ENCODE results near the gene RWDD4. TPM values are rescaled to one million over a fixed set of nuclear protein-coding genes. Genes with fewer than 3 reads are reported as not detected.

Gene RWDD4
- total RNA-seq, 2 donors from 2014 or later, result 24.4 to 27.6 TPM

- WGBS, result 63% methylated on average over 2 of the region's 2 CpGs
- H3K36me3 ChIP-seq, result no peaks in the 10 kb centered on the region
- no peaks in the 10 kb centered on the region for H3K4me1 ChIP-seq (replicated peaks)
- no peak for DNase-seq (ENCODE audit: low spot score)
- intact Hi-C loops (cut with DNase I), result no loop called here
- TF ChIP-seq CTCF (IDR thresholded peaks at IDR 0.05) (no peak), POLR2A (IDR thresholded peaks at IDR 0.05) (no peak)
- H3K27ac ChIP-seq, result no peak overlapping the region
- no peak overlapping the region for H3K4me3 ChIP-seq
- H3K9me3 ChIP-seq, result no peaks in the 10 kb centered on the region
- no peaks in the 10 kb centered on the region for H3K27me3 ChIP-seq (replicated peaks; ENCODE audit: insufficient read depth)
Measured at GRCh38 chr4:183620421-183620820, 38.6 kb downstream of the RWDD4 start.

DNA sequence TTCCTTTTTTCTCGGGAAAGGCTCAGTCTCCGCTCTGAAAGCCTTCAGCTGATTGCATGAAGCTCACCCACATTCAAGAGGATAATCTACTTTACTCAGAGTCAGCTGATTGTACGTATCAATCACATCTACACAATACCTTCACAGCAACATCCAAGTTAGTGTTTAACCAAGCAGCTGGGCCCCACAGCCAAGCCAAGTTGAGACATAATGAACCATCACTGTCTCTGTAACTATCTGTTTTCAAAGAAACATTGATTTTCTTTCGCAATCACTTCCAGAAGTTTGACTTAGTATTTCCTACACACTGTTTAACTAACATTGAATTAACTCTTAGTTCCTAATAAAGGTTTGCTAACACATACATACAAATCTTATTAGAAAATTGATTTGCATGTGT is 40.3 kb downstream of the RWDD4 start:
- no peak for DNase-seq (ENCODE audit: low spot score)
- TF ChIP-seq POLR2AphosphoS5 (IDR thresholded peaks at IDR 0.05), result no peak
- H3K4me3 ChIP-seq, result no peak overlapping the region
- H3K27me3 ChIP-seq (replicated peaks; ENCODE audit: insufficient read depth), result no peaks in the 10 kb centered on the region
- no peaks in the 10 kb centered on the region for H3K9me3 ChIP-seq
- H3K36me3 ChIP-seq, result no peaks in the 10 kb centered on the region
- no peak overlapping the region for H3K27ac ChIP-seq
- WGBS, result 79% methylated on average over 4 of the region's 4 CpGs
- intact Hi-C loops (cut with DNase I), result no loop called here
- H3K4me1 ChIP-seq (replicated peaks), result no peaks in the 10 kb centered on the region

DNA sequence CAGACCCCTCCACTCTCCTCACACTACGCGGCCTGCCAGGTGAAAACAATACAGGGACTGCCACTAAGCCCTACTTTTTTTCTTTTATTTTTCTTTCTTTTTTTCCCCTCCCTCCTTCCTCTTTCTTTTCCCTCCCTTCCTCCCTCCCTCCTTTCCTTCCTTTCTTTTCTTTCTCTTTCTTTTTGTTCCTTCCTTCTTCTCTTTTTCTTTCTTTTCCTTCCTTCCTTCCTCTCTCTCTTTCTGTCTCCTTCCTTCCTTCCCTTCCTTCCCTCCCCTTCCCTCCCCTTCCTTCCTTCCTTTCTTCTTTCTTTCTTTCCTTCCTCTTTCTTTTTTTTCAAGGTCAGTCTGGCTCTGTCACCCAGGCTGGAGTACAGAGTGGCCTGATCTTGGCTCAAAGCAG is 41.9 kb downstream of the RWDD4 start:
- intact Hi-C loops (cut with DNase I), result no loop called here
- no peak for TF ChIP-seq CTCF (IDR thresholded peaks at IDR 0.05)
- no peak for TF ChIP-seq POLR2A (IDR thresholded peaks at IDR 0.05)
- no peak for TF ChIP-seq POLR2AphosphoS5 (IDR thresholded peaks at IDR 0.05)
- no peak for DNase-seq (ENCODE audit: low spot score)
- 93% methylated on average over 2 of the region's 2 CpGs for whole genome bisulfite sequencing
- no peaks in the 10 kb centered on the region for H3K27me3 ChIP-seq (replicated peaks; ENCODE audit: insufficient read depth)
- H3K27ac ChIP-seq, result no peak overlapping the region
- no peak overlapping the region for H3K4me3 ChIP-seq
- H3K9me3 ChIP-seq, result no peaks in the 10 kb centered on the region
- H3K4me1 ChIP-seq (replicated peaks), result no peaks in the 10 kb centered on the region
- H3K36me3 ChIP-seq, result no peaks in the 10 kb centered on the region

- DNase-seq (ENCODE audit: low spot score), result no peak
- no peak overlapping the region for H3K4me3 ChIP-seq
- H3K36me3 ChIP-seq, result no peaks in the 10 kb centered on the region
- WGBS, result 92% methylated on average over 20 of the region's 20 CpGs
- intact Hi-C loops (cut with DNase I), result no loop called here
- no peaks in the 10 kb centered on the region for H3K27me3 ChIP-seq (replicated peaks; ENCODE audit: insufficient read depth)
- H3K9me3 ChIP-seq, result no peaks in the 10 kb centered on the region
- no peak overlapping the region for H3K27ac ChIP-seq
- no peaks in the 10 kb centered on the region for H3K4me1 ChIP-seq (replicated peaks)
- TF ChIP-seq POLR2A (IDR thresholded peaks at IDR 0.05) (no peak), CTCF (IDR thresholded peaks at IDR 0.05) (no peak)
Measured at GRCh38 chr4:183612329-183613250, 46.4 kb downstream of the RWDD4 start.

DNA sequence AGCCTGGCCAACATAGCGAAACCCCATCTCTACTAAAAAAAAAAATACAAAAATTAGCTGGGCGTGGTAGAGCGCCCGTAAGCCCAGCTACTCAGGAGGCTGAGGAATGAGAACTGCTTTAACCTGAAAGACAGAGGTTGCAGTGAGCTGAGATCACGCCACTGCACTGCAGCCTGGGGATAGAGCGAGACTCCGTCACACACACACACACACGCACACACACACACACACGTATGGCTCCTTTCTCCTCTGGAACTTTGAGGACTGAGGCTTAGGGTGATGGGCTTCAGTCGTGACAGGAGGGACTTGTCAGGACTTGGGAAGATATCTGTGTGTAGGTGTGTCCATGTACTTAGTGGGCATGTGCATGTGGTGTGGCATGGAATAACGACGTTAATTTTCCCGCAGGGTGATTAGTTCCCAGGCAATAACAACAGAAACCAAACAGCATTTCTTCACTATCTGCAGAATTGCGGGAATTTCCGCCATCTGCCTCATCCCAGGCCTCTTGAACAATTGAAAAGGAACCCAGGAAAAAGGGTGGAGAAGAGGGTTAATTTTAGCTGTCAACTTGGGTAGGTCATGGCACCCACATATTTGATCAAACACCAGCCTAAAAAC is 47.7 kb downstream of the RWDD4 start:
- Histone ChIP-seq H3K36me3 (no peaks in the 10 kb centered on the region), H3K27ac (peak overlapping the region in 1 of 2 donors; percentile 23), H3K27me3 (replicated peaks; ENCODE audit: insufficient read depth) (no peaks in the 10 kb centered on the region), H3K9me3 (no peaks in the 10 kb centered on the region), H3K4me3 (no peak overlapping the region), H3K4me1 (replicated peaks) (no peaks in the 10 kb centered on the region)
- WGBS, result 74% methylated on average over 15 of the region's 15 CpGs
- TF ChIP-seq POLR2AphosphoS5 (IDR thresholded peaks at IDR 0.05), result no peak
- no peak for TF ChIP-seq POLR2A (IDR thresholded peaks at IDR 0.05)
- no peak for TF ChIP-seq CTCF (IDR thresholded peaks at IDR 0.05)
- intact Hi-C loops (cut with DNase I), result no loop called here
- DNase-seq (ENCODE audit: low spot score), result no peak

Measured in prostate gland (tissue), 2 donors.